Neuron (in vitro differentiated cells): ENCODE measurements around the gene CCL18.
"Not testable (repeated sequence)": the region's sequence is repeated elsewhere in the genome, so short reads cannot be mapped to it uniquely, and the experiment has no call there.

Source experiments
- H2AFZ ChIP-seq: one replicate; pipeline ENCODE4 v1.6.1; 2013; ENCODE audit warnings: low read depth, mild to moderate bottlenecking, inconsistent platforms, low read length, moderate library complexity
- H3K27me3 ChIP-seq: one replicate; pipeline ENCODE4 v1.6.1; 2013; ENCODE audit warnings: low read length; ENCODE audit not compliant: insufficient read depth
- H3K36me3 ChIP-seq: one replicate; pipeline ENCODE4 v1.6.1; 2013; ENCODE audit warnings: low read length; ENCODE audit not compliant: insufficient read depth
- H3K4me1 ChIP-seq: one replicate; pipeline ENCODE4 v1.6.1; 2013; ENCODE audit warnings: low read length; ENCODE audit not compliant: insufficient read depth
- H3K4me3 ChIP-seq: 2 replicates; pipeline ENCODE4 v1.5.1; 2013; ENCODE audit warnings: mild to moderate bottlenecking, low read length, moderate library complexity
- H3K9me3 ChIP-seq: one replicate; pipeline ENCODE4 v1.6.1; 2013; ENCODE audit warnings: low read length

CCL18 gene, protein sequence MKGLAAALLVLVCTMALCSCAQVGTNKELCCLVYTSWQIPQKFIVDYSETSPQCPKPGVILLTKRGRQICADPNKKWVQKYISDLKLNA

DNA sequence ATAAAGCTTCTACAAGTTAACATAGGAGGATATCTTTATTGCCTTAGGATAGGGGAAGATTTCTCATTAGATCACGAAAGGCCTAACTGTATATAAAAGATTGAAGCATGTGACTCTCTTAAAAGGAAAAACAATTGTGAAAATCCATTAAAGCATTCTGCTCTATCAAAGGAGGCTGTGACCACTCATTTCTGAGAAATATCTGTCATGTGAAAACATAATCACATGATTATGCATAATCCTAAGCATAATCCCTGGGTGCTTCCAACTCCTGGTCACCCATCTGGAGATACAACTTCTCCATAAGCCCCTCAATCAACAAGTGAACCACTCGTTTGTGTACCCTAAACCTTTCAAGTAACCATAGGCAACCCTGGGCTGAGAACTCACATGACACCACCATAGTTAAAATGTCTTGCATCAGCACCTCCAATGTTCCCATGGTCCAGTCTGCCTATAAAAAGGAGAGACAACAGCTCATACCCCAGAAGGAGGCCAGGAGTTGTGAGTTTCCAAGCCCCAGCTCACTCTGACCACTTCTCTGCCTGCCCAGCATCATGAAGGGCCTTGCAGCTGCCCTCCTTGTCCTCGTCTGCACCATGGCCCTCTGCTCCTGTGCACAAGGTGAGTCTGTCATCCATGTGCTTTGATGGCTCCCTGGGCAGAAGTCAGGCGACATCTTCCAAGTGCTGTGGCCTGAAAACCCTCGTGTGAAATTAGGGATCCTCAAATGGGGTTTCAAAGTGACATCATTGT lies at the start of gene CCL18:
Gene CCL18 (plus strand): TSS at position 487 of the 756 bp plus-strand sequence. CDS start 71 bp downstream, at position 558.
- Histone ChIP-seq H3K27me3 (peaks cover under 1% of the 10 kb centered on the region), H3K4me1 (no peaks in the 10 kb centered on the region), H3K4me3 (no peak within 1 kb of the TSS), H3K9me3 (no peaks in the 10 kb centered on the region), H3K36me3 (no peaks in the 10 kb centered on the region), H2AFZ (no peak within 1 kb of the TSS)

DNA sequence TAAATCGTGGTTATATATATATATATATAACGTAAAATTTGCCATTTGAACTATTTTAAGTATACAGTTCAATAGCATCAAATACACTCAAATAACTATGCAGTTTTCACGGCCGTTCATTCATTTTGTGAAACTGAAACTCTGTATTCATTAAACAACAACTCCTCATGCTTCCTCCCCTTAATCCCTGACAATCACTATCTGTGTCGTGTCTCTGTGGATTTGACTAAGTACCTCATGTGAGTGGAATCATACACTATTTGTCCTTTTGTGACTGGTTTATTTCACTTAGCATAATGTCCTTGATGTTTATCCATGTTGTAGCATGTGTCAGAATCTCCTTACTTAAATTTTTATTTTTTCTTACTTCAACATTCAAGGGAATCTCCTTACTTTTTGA lies 49.1 kb upstream of the CCL18 start:
- Histone ChIP-seq H2AFZ (no peak overlapping the region), H3K4me3 (no peak overlapping the region), H3K27me3 (peaks cover 10% of the 10 kb centered on the region), H3K36me3 (no peaks in the 10 kb centered on the region), H3K4me1 (no peaks in the 10 kb centered on the region), H3K9me3 (peaks cover 4% of the 10 kb centered on the region)

GRCh38 chr17:36015895-36016294 lies 48.2 kb upstream of the CCL18 start:
- H3K9me3 ChIP-seq, H3K4me3 ChIP-seq, H3K36me3 ChIP-seq, H2AFZ ChIP-seq, H3K4me1 ChIP-seq: not testable (repeated sequence)
- peaks cover 10% of the 10 kb centered on the region for H3K27me3 ChIP-seq

DNA sequence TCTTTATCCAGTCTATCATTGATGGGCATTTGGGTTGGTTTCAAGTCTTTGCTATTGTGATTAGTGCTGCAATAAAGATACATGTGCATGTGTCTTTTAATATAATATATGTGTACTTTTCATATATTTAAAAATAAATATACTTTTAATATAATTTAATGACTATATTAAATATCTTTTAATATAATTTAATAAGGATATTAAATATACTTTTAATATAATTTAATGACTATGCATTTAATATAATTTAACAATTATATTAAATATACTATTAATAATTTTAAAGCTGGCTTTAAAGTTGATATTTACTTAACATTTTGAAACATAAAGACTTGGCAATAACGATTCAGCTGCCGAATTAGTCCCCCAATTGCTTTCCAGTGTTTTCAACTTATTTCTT lies 47.5 kb upstream of the CCL18 start:
- no peak overlapping the region for H3K4me3 ChIP-seq
- H3K27me3 ChIP-seq = peaks cover 10% of the 10 kb centered on the region
- H3K36me3 ChIP-seq = no peaks in the 10 kb centered on the region
- H3K4me1 ChIP-seq = no peaks in the 10 kb centered on the region
- H2AFZ ChIP-seq = no peak overlapping the region
- H3K9me3 ChIP-seq = peaks cover 4% of the 10 kb centered on the region

DNA sequence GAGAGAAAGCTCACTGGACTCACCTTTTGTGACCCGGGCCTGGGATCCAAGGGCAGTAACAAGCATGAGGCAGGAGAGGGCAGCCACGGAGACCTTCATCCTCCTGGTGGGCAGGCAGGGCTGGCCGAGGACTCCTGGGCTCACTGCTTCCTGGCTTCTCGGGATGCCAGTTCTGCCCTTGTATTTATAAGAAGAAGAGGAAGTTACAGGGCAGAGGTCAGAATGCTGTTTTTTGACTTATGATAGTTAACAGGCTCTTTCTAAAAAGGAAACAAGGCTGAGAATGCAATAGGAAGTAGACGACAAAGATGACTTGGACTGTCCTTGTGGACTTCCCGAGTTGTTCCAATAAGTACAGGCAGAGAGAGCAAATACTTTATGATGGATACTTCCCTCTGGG lies 46.3 kb upstream of the CCL18 start, which contains the start of gene CCL23:
Gene CCL23 (minus strand): TSS at position 174 of the 400 bp plus-strand sequence. CDS start 75 bp downstream, at position 99.
- Histone ChIP-seq H3K9me3 (peaks cover 3% of the 10 kb centered on the region), H3K4me3 (no peak within 1 kb of the TSS), H3K36me3 (no peaks in the 10 kb centered on the region), H3K27me3 (peaks cover 3% of the 10 kb centered on the region), H3K4me1 (no peaks in the 10 kb centered on the region), H2AFZ (no peak within 1 kb of the TSS)

- no peak overlapping the region for H2AFZ ChIP-seq
- H3K9me3 ChIP-seq = peaks cover 4% of the 10 kb centered on the region
- no peak overlapping the region for H3K4me3 ChIP-seq
- H3K36me3 ChIP-seq = no peaks in the 10 kb centered on the region
- peaks cover 12% of the 10 kb centered on the region for H3K4me1 ChIP-seq
- H3K27me3 ChIP-seq = peaks cover 3% of the 10 kb centered on the region
These were observed 44.6 kb upstream of the CCL18 start for GRCh38 chr17:36019423-36019822.

DNA sequence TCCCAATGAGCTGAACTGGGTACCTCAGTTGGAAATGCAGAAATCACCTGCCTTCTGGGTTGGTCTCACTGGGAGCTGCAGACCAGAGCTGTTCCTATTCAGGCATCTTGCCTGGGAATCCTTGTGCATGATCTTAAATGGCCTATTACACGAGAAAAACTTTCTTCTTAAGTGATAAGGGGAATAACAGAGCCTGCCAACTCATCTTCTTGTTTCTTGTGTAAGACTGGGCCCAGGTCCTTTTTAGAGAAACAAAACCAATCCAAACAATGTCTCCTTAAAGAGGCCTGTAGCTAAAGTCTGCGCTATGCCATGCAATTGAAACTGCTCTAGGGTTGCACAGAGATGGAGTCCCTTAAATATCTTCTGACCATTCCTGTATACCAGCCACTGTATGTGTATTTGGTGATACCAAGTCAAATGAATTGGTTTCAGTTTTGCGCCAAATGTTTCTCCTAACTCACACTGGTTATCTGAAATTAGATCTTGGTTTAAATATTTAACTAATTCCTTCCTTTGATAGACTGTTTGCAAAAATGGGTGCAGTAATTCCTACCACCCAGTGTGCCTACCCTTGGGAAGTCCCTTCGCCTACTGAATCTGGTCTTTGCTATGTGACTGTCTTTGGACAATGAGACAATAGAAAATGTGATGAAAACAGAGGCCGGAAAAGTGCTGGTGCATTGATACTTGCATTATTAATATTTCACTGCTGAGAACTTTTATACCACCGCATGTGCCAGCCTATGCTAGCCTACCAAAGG lies 39.8 kb upstream of the CCL18 start:
- peak overlapping the region; percentile 2 for H2AFZ ChIP-seq
- H3K9me3 ChIP-seq = peaks cover 4% of the 10 kb centered on the region
- no peaks in the 10 kb centered on the region for H3K36me3 ChIP-seq
- peaks cover 12% of the 10 kb centered on the region for H3K4me1 ChIP-seq
- no peak overlapping the region for H3K4me3 ChIP-seq
- peaks cover under 1% of the 10 kb centered on the region for H3K27me3 ChIP-seq

DNA sequence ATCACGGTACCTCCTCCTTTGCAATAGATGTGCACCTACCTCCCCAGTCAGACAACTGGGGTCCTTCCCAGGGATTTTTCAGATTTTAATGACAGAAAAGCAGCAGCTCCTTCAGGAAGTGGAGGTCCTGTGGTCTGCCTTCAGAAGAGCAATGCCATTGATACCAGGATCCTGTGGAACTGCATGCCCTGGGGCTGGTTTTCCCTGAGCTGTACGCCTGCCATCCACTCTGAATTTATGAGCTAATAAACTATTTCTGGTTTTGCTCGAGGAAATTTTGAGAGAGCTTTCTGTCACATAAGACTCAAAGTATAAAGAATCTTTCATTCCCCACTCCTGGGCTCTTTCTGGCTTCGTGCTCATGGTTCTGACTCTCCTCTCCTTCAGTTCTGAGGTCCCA lies 36.3 kb upstream of the CCL18 start:
- Histone ChIP-seq H3K36me3 (no peaks in the 10 kb centered on the region), H2AFZ (no peak overlapping the region), H3K4me3 (no peak overlapping the region), H3K9me3 (peaks cover under 1% of the 10 kb centered on the region), H3K27me3 (peaks cover 5% of the 10 kb centered on the region), H3K4me1 (peaks cover 29% of the 10 kb centered on the region)

DNA sequence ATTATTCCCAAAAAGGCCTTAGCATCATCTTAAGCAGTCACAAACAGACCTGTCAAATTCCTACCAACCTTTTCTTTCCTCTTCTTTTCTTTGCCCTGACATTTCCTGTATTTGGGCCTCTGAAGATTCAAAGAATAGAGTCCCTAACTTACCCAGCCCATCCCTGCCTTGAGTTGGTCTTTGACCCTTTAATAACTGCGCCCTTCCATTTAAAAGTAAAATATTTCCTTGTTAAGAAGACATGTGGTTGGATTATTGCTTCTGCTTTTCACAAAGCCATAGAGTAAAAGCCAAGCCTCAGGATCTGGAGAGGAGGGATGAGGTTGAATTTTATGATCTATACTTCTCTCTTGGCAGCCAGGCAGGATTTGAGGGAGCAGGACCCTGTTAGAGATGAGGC lies 33.1 kb upstream of the CCL18 start:
- Histone ChIP-seq H3K4me3 (no peak overlapping the region), H3K36me3 (no peaks in the 10 kb centered on the region), H3K4me1 (peaks cover 16% of the 10 kb centered on the region)

DNA sequence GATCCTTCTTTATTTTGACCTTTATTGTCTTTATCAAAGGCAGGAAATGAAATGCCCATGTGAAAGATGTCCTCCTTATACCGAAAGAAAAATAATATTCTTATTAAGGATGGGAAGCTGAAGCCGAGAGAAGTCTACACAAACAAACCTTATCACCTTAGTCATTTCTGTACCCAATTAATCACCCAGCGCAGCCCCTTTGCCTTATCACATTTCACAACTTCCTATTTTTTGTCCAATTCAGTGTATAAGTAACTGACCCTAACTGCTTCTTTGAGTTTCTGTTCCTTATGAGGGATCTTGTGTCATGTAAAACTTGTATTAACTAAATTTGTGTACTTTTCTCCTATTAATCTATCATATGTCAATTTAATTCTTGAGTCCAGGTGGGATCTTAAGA lies 29.9 kb upstream of the CCL18 start:
- Histone ChIP-seq H3K27me3 (peaks cover 11% of the 10 kb centered on the region), H2AFZ (no peak overlapping the region), H3K4me1 (peaks cover 16% of the 10 kb centered on the region), H3K4me3 (no peak overlapping the region), H3K36me3 (no peaks in the 10 kb centered on the region), H3K9me3 (no peaks in the 10 kb centered on the region)

More for the DNA sequence above, 33.1 kb upstream of the CCL18 start:
- peak overlapping the region; percentile 68 for H2AFZ ChIP-seq
- peaks cover 11% of the 10 kb centered on the region for H3K27me3 ChIP-seq
- no peaks in the 10 kb centered on the region for H3K9me3 ChIP-seq

DNA sequence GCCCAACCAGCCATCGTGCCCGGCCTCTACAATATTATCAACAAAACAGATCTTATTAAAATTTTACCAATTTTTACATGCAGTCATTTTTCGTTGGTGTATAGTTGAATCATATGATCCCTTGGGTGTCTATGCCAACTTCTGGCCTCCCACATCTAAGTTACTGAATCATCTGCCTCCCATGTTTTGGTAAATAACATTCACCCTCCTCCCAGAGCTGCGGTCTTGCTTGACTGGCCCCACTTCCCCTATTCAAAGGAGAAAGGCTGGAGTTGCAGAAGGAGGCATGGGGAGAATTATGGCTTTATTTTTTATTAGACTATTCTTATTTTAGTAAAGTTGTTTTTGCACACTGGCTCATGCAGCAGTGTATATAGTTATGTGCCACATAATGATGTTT lies 27.8 kb upstream of the CCL18 start:
- Histone ChIP-seq H3K4me3 (no peak overlapping the region), H3K36me3 (no peaks in the 10 kb centered on the region), H3K27me3 (peaks cover 11% of the 10 kb centered on the region), H3K4me1 (peaks cover 1% of the 10 kb centered on the region), H2AFZ (no peak overlapping the region), H3K9me3 (no peaks in the 10 kb centered on the region)

GRCh38 chr17:36048066-36048465 lies 16.0 kb upstream of the CCL18 start:
- no peaks in the 10 kb centered on the region for H3K36me3 ChIP-seq
- no peaks in the 10 kb centered on the region for H3K27me3 ChIP-seq
- H3K9me3 ChIP-seq = no peaks in the 10 kb centered on the region
- no peak overlapping the region for H2AFZ ChIP-seq
- no peak overlapping the region for H3K4me3 ChIP-seq
- H3K4me1 ChIP-seq = no peaks in the 10 kb centered on the region

DNA sequence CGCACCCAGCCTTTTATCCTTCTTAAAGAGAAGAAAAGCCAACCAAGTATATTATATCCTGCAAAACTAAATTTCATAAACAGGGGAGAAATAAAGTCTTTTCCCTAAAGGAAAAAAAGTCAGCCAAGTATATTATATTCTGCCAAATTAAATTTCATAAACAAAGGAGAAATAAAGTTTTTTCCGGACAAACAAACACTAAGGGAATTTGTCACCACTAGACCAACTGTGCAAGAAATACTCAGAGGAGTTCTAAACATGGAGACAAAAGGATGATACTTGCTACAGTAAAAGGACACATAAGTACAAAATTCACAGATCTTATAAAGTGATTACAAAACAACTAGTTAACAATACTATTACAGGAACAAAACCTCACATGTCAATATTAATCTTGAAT lies 14.4 kb upstream of the CCL18 start:
- Histone ChIP-seq H3K9me3 (no peaks in the 10 kb centered on the region), H2AFZ (no peak overlapping the region), H3K4me1 (no peaks in the 10 kb centered on the region), H3K4me3 (no peak overlapping the region), H3K36me3 (no peaks in the 10 kb centered on the region), H3K27me3 (no peaks in the 10 kb centered on the region)
